H1 (cell line): ENCODE measurements around the gene CBY2. TPM values are rescaled to one million over a fixed set of nuclear protein-coding genes. Genes with fewer than 3 reads are reported as not detected.

Experiments used
- CTCF ChIA-PET: fragments of 300-600 bp; sonication (Branson Sonifier 250); formaldehyde crosslinking; loops from one replicate; lab custom pipeline; 2021; ENCODE audit not compliant: partially characterized antibody; lab: Charles Lee
- POLR2A ChIA-PET: fragments of 300-600 bp; sonication (Branson Sonifier 250); formaldehyde crosslinking; loops from one replicate; lab custom pipeline; 2021; ENCODE audit warnings: inconsistent platforms; ENCODE audit not compliant: partially characterized antibody; lab: Charles Lee
- DNase-seq, 2 experiments: peaks; one replicate each; pipeline versions ENCODE4 v3.0.0 to v3.0.0-alpha.2; 2010 to 2022; ENCODE audit warnings: low spot score in 2 of 2, low read depth in 1 of 2, mixed read lengths in 1 of 2
- FAIRE-seq: peaks from 2 replicates; lab custom pipeline; 2011; peaks lifted over from hg19 to GRCh38; lab: Jason Lieb, UNC
- H2AFZ ChIP-seq: 2 replicates; pipeline ENCODE4 v1.8.1; 2012; ENCODE audit warnings: low read length, inconsistent platforms
- H2AK5ac ChIP-seq: 2 replicates; pipeline ENCODE4 v1.6.1; 2013; ENCODE audit warnings: low read depth, low read length
- H2BK120ac ChIP-seq: replicated peaks from 2 replicates; pipeline ENCODE3; 2013; ENCODE audit warnings: low read depth, low read length, inconsistent platforms
- H2BK12ac ChIP-seq: 2 replicates; pipeline ENCODE4 v1.6.1; 2013; ENCODE audit warnings: low read depth, low read length
- H2BK15ac ChIP-seq: 2 replicates; pipeline ENCODE4 v1.6.1; 2013; ENCODE audit warnings: low read length
- H2BK20ac ChIP-seq: 2 replicates; pipeline ENCODE4 v1.6.1; 2013; ENCODE audit warnings: low read length
- H2BK5ac ChIP-seq: 2 replicates; pipeline ENCODE4 v1.6.1; 2013; ENCODE audit warnings: low read depth, low read length
- H3K14ac ChIP-seq: 2 replicates; pipeline ENCODE4 v1.6.1; 2013; ENCODE audit warnings: inconsistent platforms; ENCODE audit not compliant: insufficient read length
- H3K18ac ChIP-seq: 2 replicates; pipeline ENCODE4 v1.6.1; 2013; ENCODE audit warnings: low read length; ENCODE audit errors: extremely low read depth
- H3K23ac ChIP-seq: 2 replicates; pipeline ENCODE4 v1.6.1; 2013; ENCODE audit warnings: inconsistent platforms; ENCODE audit not compliant: insufficient read length
- H3K23me2 ChIP-seq: 2 replicates; pipeline ENCODE4 v1.6.1; 2013; ENCODE audit warnings: low read depth, low read length
- H3K27ac ChIP-seq: 2 replicates; pipeline ENCODE4 v1.6.1; 2011; ENCODE audit warnings: low read depth, low read length, inconsistent platforms
- H3K27me3 ChIP-seq, 4 experiments: replicated peaks in 1 of 4; 1 replicate in 1 of 4; 2 replicates in 3 of 4; pipeline versions ENCODE4 v1.6.1 to v1.8.1; 2011 to 2013; ENCODE audit warnings: low read length in 3 of 4, mild to moderate bottlenecking in 3 of 4, inconsistent platforms in 2 of 4, mixed read lengths in 2 of 4, moderate library complexity in 1 of 4; ENCODE audit not compliant: control insufficient read depth in 3 of 4, insufficient read depth in 3 of 4; ENCODE audit errors: extremely low read depth in 1 of 4
- H3K36me3 ChIP-seq, 4 experiments: 2 replicates each; pipeline versions ENCODE4 v1.6.1 to v1.8.1; 2011 to 2013; ENCODE audit warnings: mild to moderate bottlenecking in 4 of 4, low read length in 3 of 4, moderate library complexity in 2 of 4, control low read depth in 1 of 4, inconsistent platforms in 1 of 4; ENCODE audit not compliant: insufficient read depth in 4 of 4, control insufficient read depth in 2 of 4
- H3K4ac ChIP-seq: replicated peaks from 2 replicates; pipeline ENCODE3; 2013; ENCODE audit warnings: low read length, low read depth, mixed read lengths, inconsistent platforms; ENCODE audit not compliant: insufficient read length
- H3K4me1 ChIP-seq, 4 experiments: replicated peaks in 1 of 4; 1 replicate in 1 of 4; 2 replicates in 3 of 4; pipeline versions ENCODE4 v1.6.1 to v1.8.1; 2011 to 2013; ENCODE audit warnings: low read length in 3 of 4, inconsistent platforms in 2 of 4, mixed read lengths in 1 of 4; ENCODE audit not compliant: insufficient read depth in 4 of 4, control insufficient read depth in 3 of 4
- H3K4me2 ChIP-seq, 2 experiments: 2 replicates each; pipeline versions ENCODE4 v1.6.1 to v1.8.1; 2011 to 2013; ENCODE audit warnings: low read depth in 2 of 2, low read length in 2 of 2, control low read depth in 1 of 2, inconsistent platforms in 1 of 2, mild to moderate bottlenecking in 1 of 2; ENCODE audit not compliant: insufficient read depth in 1 of 2
- H3K4me3 ChIP-seq, 4 experiments: fragments of 200-600, 300-600 bp in 1 of 4; sonication (generic), shearing (Covaris generic), sonication (Bioruptor Twin) in 1 of 4; 2 replicates each; pipeline versions ENCODE4 v1.5.1 to v1.8.1; 2011 to 2016; ENCODE audit warnings: low read length in 4 of 4, low read depth in 3 of 4, control low read depth in 2 of 4, inconsistent platforms in 2 of 4, mild to moderate bottlenecking in 2 of 4, mixed read lengths in 1 of 4, moderate library complexity in 1 of 4; ENCODE audit not compliant: insufficient read depth in 2 of 4; ENCODE audit errors: extremely low read depth in 1 of 4
- H3K56ac ChIP-seq: replicated peaks from 2 replicates; pipeline ENCODE3; 2013; ENCODE audit warnings: low read depth, mild to moderate bottlenecking, mixed read lengths, low read length, inconsistent platforms; ENCODE audit not compliant: insufficient read length
- H3K79me1 ChIP-seq: 2 replicates; pipeline ENCODE4 v1.6.1; 2013; ENCODE audit warnings: low read depth, low read length, control low read depth
- H3K79me2 ChIP-seq, 2 experiments: 2 replicates each; pipeline versions ENCODE4 v1.6.1 to v1.8.1; 2012 to 2013; ENCODE audit warnings: low read length in 2 of 2, mild to moderate bottlenecking in 2 of 2, inconsistent platforms in 1 of 2; ENCODE audit not compliant: insufficient read depth in 2 of 2, control insufficient read depth in 1 of 2
- H3K9ac ChIP-seq, 4 experiments: replicated peaks in 1 of 4; 1 replicate in 1 of 4; 2 replicates in 3 of 4; pipeline versions ENCODE4 v1.6.1 to v1.8.1; 2011 to 2013; ENCODE audit warnings: low read depth in 3 of 4, low read length in 3 of 4, control low read depth in 2 of 4, mild to moderate bottlenecking in 2 of 4, moderate library complexity in 2 of 4, inconsistent platforms in 1 of 4; ENCODE audit errors: extremely low read depth in 1 of 4
- H3K9me3 ChIP-seq, 2 experiments: 2 replicates each; pipeline versions ENCODE4 v1.6.1 to v1.8.1; 2012 to 2013; ENCODE audit warnings: mild to moderate bottlenecking in 2 of 2, moderate library complexity in 2 of 2, control low read depth in 1 of 2, inconsistent platforms in 1 of 2, low read depth in 1 of 2, low read length in 1 of 2, mixed read lengths in 1 of 2; ENCODE audit not compliant: insufficient read depth in 2 of 2
- H4K20me1 ChIP-seq, 2 experiments: replicated peaks in 1 of 2; 2 replicates each; pipeline versions ENCODE3 to v1.8.1; 2011 to 2013; ENCODE audit warnings: inconsistent platforms in 2 of 2, low read length in 2 of 2, mild to moderate bottlenecking in 1 of 2; ENCODE audit not compliant: insufficient read depth in 2 of 2, control insufficient read depth in 1 of 2
- H4K5ac ChIP-seq: 2 replicates; pipeline ENCODE4 v1.6.1; 2013; ENCODE audit warnings: low read length, low read depth, mixed read lengths, inconsistent platforms; ENCODE audit not compliant: insufficient read length
- H4K8ac ChIP-seq: 2 replicates; pipeline ENCODE4 v1.8.0; 2013; ENCODE audit warnings: mild to moderate bottlenecking, moderate library complexity, low read length, inconsistent platforms; ENCODE audit not compliant: insufficient read depth; ENCODE audit errors: extremely low read depth
- H4K91ac ChIP-seq: replicated peaks from 2 replicates; pipeline ENCODE3; 2013; ENCODE audit warnings: low read length, mixed read lengths, inconsistent platforms; ENCODE audit not compliant: insufficient read length
- ATF2 ChIP-seq: IDR thresholded peaks from 2 replicates; pipeline ENCODE4 v1.6.1; 2012; ENCODE audit warnings: low read length, inconsistent platforms
- CBX5 ChIP-seq: fragments of 300-800, 300-1000 bp; sonication (generic); IDR thresholded peaks from 2 replicates; pipeline ENCODE4 v1.7.1; 2016; ENCODE audit warnings: antibody characterized with exemption, low read length, low read depth
- CBX8 ChIP-seq: fragments of 300-800, 300-1000 bp; sonication (generic); IDR thresholded peaks from 2 replicates; pipeline ENCODE4 v1.7.1; 2016; ENCODE audit warnings: low read depth, low read length, borderline replicate concordance
- CHD1 ChIP-seq: IDR thresholded peaks from 2 replicates; pipeline ENCODE4 v1.6.1; 2012; ENCODE audit warnings: low read depth, low read length, improper control_type of control experiment
- CTBP2 ChIP-seq: IDR thresholded peaks from 2 replicates; pipeline ENCODE4 v1.7.0; 2011; ENCODE audit warnings: borderline replicate concordance, mild to moderate bottlenecking, moderate library complexity, mixed read lengths, low read length; ENCODE audit not compliant: insufficient read depth, insufficient read length
- EP300 ChIP-seq, 2 experiments: IDR thresholded peaks; 1 replicate in 1 of 2; 2 replicates in 1 of 2; pipeline ENCODE4 v1.6.1; 2011 to 2012; ENCODE audit warnings: low read depth in 2 of 2, low read length in 2 of 2, mild to moderate bottlenecking in 2 of 2, borderline replicate concordance in 1 of 2, inconsistent platforms in 1 of 2, moderate library complexity in 1 of 2
- TAF7 ChIP-seq: optimal IDR thresholded peaks from 2 replicates; pipeline ENCODE3; 2011; ENCODE audit warnings: low read depth, mild to moderate bottlenecking, inconsistent platforms, low read length, moderate library complexity, borderline replicate concordance
- YY1 ChIP-seq: IDR thresholded peaks from 2 replicates; pipeline ENCODE4 v1.6.1; 2011; ENCODE audit warnings: low read depth, mild to moderate bottlenecking, low read length
- WGBS, 2 experiments: shearing (Covaris generic) in 1 of 2; methylation state at CpG; one replicate each; pipeline versions ENCODE4 v1.1.6 to v1.1.7; 2013 to 2015; ENCODE audit warnings: low lambda C conversion rate in 2 of 2, mixed read lengths in 2 of 2, inconsistent platforms in 1 of 2, low coverage in 1 of 2, missing lambda C conversion rate in 1 of 2; ENCODE audit not compliant: insufficient replicate concordance in 2 of 2, insufficient coverage in 1 of 2, insufficient read length in 1 of 2; ENCODE audit errors: extremely low coverage in 1 of 2, missing lambda C conversion rate in 1 of 2; 5-methylcytosine and 5-hydroxymethylcytosine counted together
- polyA plus RNA-seq, 7 experiments: library from polyadenylated mRNA; depleted of rRNA in 3 of 7; stranded (reverse) in 5 of 7; unstranded in 2 of 7; fragments of >200 nt in 5 of 7; fragments of 200-250 nt in 2 of 7; gene quantifications; 1 replicate in 5 of 7; 2 replicates in 1 of 7; 4 replicates in 1 of 7; pipeline versions ENCODE4 v1.2.1 to v1.2.3, GENCODE V29; 2011 to 2013; ENCODE audit warnings: missing spikeins in 2 of 7, mixed read lengths in 2 of 7
- total RNA-seq: library from RNA; stranded (reverse); fragmentation: NEBNext Ultra II Directional; extraction: Animal tissue kit (Norgen Biotek cat#: 25700); gene quantifications from 2 replicates; pipeline ENCODE4 v1.2.1, GENCODE V29; 2021
- TF ChIP-seq, protein P1 (sequence below): IDR thresholded peaks from 2 replicates; pipeline ENCODE4 v1.6.1; 2012; ENCODE audit warnings: inconsistent platforms
- TF ChIP-seq, protein P2 (sequence below): IDR thresholded peaks from 2 replicates; pipeline ENCODE4 v1.6.1; 2012; ENCODE audit warnings: inconsistent platforms

The CBY2 gene
- total and polyA plus RNA-seq, 2 of the 8 experiments (the other 6 are each of a cell fraction or from before 2014, with no cell fraction given) = not detected

GRCh38 chr13:45721203-45721731 lies 19.1 kb downstream of the CBY2 start:
- 69% methylated on average over 5 of the region's 5 CpGs; no CpG with 5 or more reads in 1 of the 2 experiments for WGBS, 2 experiments
- Histone ChIP-seq H3K56ac (no peak overlapping the region), H3K27ac (no peak overlapping the region), H3K9ac (no peak overlapping the region), H4K20me1 (no peaks in the 10 kb centered on the region), H4K91ac (no peak overlapping the region), H3K14ac (no peak overlapping the region), H2BK5ac (no peak overlapping the region), H3K4ac (no peak overlapping the region), H3K79me1 (no peaks in the 10 kb centered on the region), H2BK120ac (no peak overlapping the region), H4K8ac (no peak overlapping the region), H3K4me3 (no peak overlapping the region), H3K18ac (no peak overlapping the region), H3K4me1 (peaks cover 0 to 7% (median under 1%) of the 10 kb centered on the region in 4 experiments; a peak in 2 of 7 replicates), H2BK15ac (no peak overlapping the region), H3K9me3 (no peaks in the 10 kb centered on the region), H4K5ac (no peak overlapping the region), H2AFZ (no peak overlapping the region), H3K23ac (no peak overlapping the region), H3K27me3 (no peaks in the 10 kb centered on the region; a peak in 1 of 7 replicates), H2AK5ac (no peak overlapping the region), H3K79me2 (no peaks in the 10 kb centered on the region), H3K23me2 (no peaks in the 10 kb centered on the region), H3K4me2 (no peak overlapping the region), H2BK12ac (no peak overlapping the region), H2BK20ac (no peak overlapping the region), H3K36me3 (no peaks in the 10 kb centered on the region)
- CTCF ChIA-PET = interaction anchor here (0.7 to 16.5 kb wide), 5 partner anchors 8 to 98 kb away, joined by 3 to 170 read pairs (median 4); no protein-coding TSS in a partner anchor
- DNase-seq (no peak), FAIRE-seq (no peak)
- POLR2A ChIA-PET = no interaction called here
- TF ChIP-seq EP300 (IDR thresholded peaks at IDR 0.05; ENCODE audit: borderline replicate concordance in 1 of 2, low read depth in 2 of 2, low read length in 2 of 2) (no peak), CHD1 (no peak), CBX8 (no peak), ATF2 (no peak), YY1 (no peak), CTBP2 (no peak), CBX5 (no peak), TAF7 (no peak)
- TF ChIP-seq, protein P1, sequence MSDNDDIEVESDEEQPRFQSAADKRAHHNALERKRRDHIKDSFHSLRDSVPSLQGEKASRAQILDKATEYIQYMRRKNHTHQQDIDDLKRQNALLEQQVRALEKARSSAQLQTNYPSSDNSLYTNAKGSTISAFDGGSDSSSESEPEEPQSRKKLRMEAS = no peak
- TF ChIP-seq, protein P2, sequence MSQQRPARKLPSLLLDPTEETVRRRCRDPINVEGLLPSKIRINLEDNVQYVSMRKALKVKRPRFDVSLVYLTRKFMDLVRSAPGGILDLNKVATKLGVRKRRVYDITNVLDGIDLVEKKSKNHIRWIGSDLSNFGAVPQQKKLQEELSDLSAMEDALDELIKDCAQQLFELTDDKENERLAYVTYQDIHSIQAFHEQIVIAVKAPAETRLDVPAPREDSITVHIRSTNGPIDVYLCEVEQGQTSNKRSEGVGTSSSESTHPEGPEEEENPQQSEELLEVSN = no peak
